ENCODE results near the gene CCR2.
"Not testable (repeated sequence)": the region's sequence is repeated elsewhere in the genome, so short reads cannot be mapped to it uniquely, and the experiment has no call there.

Gene CCR2

DNA sequence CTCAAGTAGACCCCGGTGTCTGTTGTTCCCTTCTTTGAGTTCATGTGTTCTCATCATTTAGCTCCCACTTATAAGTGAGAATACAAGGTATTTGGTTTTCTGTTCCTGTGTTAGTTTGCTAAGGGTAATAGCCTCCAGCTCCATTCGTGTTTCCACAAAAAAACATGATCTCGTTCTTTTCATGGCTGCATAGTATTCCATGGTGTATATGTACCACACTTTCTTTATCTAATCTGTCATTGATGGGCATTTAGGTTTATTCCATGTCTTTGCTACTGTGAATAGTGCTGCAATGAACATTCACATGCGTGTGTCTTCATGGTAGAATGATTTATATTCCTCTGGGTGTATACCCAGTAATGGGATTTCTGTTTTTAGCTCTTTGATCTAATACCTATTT lies 49.0 kb downstream of the CCR2 start:
- not testable (repeated sequence) for H3K79me2 ChIP-seq (ENCODE audit: control insufficient read depth, insufficient read depth, low read length, unreplicated experiment); H3K36me3 ChIP-seq (ENCODE audit: insufficient read depth, low read length); H3K27me3 ChIP-seq (ENCODE audit: insufficient read depth, low read length); H3K4me3 ChIP-seq (ENCODE audit: low read depth, low read length); H2AFZ ChIP-seq (ENCODE audit: low read length, unreplicated experiment); H3K27ac ChIP-seq (ENCODE audit: low read depth, low read length)
- H3K4me1 ChIP-seq (ENCODE audit: control insufficient read depth, insufficient read depth, low read length, unreplicated experiment), result peaks cover 38% of the 10 kb centered on the region

DNA sequence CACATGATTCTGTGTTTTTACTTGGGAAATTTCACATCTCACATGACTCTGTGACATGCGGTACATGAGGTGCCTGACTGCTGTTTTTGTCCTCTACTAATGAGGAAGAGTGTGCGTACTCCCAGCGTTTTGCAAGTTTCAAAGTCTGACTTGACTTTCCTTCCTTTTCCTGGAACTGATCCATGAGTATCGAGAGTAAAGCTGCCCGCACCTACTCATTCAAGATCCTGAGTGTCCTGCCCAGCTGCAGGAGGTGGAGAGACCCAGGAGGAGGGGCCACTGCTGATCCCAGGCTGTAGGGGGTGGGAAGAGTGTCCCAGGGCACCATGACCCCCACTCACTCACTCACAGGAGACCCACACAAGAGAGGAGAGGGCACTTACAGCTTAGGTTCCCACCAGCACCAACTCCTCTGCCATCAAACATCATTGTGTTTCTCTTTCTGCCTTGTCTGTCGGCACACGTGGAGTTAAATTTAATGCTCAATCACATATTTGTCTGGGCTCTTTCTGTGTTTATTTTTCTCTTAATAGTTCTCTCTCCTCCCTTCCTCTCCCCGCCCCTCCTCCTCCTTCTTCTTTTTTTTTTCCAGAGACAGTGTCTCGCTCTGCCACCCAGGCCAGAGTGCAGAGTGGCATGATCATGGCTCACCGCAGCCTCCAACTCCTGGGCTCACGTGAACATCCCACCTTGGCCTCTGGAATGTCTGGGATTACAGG lies 51.5 kb downstream of the CCR2 start:
- H3K27me3 ChIP-seq (ENCODE audit: insufficient read depth, low read length), result peaks cover 2% of the 10 kb centered on the region; the same call in 1 of the 2 replicates
- no peak overlapping the region for H3K4me3 ChIP-seq (ENCODE audit: low read depth, low read length)
- H3K36me3 ChIP-seq (ENCODE audit: insufficient read depth, low read length), result no peaks in the 10 kb centered on the region
- no peak overlapping the region for H2AFZ ChIP-seq (ENCODE audit: low read length, unreplicated experiment)
- H3K79me2 ChIP-seq (ENCODE audit: control insufficient read depth, insufficient read depth, low read length, unreplicated experiment), result no peaks in the 10 kb centered on the region
- H3K4me1 ChIP-seq (ENCODE audit: control insufficient read depth, insufficient read depth, low read length, unreplicated experiment), result peaks cover 31% of the 10 kb centered on the region
- no peak overlapping the region for H3K27ac ChIP-seq (ENCODE audit: low read depth, low read length)

DNA sequence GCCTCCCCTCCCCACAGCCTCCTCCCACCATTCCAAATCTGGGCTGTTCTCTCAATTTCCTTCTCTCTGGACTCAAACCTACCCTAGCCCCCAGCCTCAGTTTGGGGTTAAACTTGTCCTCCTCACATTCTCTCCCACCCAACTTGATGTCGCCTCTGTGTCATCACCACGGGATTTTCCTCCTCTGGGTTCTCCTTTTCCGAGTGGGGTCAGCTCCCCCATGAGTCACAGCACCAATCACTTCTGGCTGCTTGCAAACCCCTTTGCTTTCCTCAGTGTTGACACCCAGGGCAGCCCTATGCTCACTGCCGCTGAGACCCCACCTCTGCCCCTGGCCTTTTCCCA lies 52.5 kb downstream of the CCR2 start:
- Histone ChIP-seq H3K4me3 (ENCODE audit: low read depth, low read length) (peak overlapping the region; percentile 68; the same call in 1 of the 2 replicates), H3K4me1 (ENCODE audit: control insufficient read depth, insufficient read depth, low read length, unreplicated experiment) (peaks cover 31% of the 10 kb centered on the region), H3K36me3 (ENCODE audit: insufficient read depth, low read length) (no peaks in the 10 kb centered on the region), H3K27me3 (ENCODE audit: insufficient read depth, low read length) (peaks cover 2% of the 10 kb centered on the region; the same call in 1 of the 2 replicates), H2AFZ (ENCODE audit: low read length, unreplicated experiment) (no peak overlapping the region), H3K79me2 (ENCODE audit: control insufficient read depth, insufficient read depth, low read length, unreplicated experiment) (no peaks in the 10 kb centered on the region), H3K27ac (ENCODE audit: low read depth, low read length) (no peak overlapping the region)

DNA sequence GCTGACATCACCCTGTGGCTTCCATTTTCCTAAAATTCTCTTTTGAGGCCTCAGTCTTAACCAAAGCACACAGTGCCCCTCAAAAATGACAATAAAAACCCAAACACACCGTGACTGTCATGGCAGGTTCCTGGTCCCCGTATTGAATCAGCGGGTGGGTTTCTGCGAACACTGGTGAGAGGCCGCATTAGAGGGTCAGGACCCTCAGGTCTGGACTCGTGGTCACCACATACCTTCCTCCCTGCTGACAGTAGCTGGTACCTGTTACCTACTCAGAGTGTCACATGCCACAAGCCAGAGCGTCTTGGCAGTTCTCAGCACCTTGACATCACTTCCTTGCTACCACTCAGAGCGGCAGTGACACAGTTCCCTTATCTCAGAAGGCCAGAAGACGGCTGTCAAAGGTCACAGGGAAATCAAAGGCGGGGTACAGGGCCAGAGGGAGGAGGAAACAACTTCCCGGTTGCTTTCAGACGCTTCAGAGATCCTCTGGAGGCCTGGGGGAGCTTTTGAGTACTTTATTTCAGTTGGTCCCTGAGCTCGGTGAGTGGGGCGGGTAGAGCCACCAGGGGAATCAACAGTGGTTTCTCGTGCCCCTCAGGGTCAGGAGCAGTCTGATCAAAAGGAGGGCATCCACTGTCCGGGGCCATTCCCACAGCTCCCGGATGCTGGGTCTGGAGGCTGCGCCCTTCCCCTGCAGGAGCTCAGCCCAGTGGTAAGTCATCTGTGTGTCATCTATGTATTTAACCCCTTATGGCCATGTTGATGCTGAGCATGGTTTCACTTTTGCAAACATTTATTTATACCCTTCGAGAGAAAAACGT lies 53.1 kb downstream of the CCR2 start, which contains the start of the genes CCR5AS and CCRL2:
TSS of gene CCR5AS (minus strand) at position 279 of the 824 bp plus-strand sequence.
TSS of gene CCRL2 (plus strand) at position 472 of the 824 bp plus-strand sequence. CDS start 821 bp downstream, outside the sequence.
- Histone ChIP-seq H3K4me1 (ENCODE audit: control insufficient read depth, insufficient read depth, low read length, unreplicated experiment) (peaks cover 31% of the 10 kb centered on the region), H3K36me3 (ENCODE audit: insufficient read depth, low read length) (no peaks in the 10 kb centered on the region), H3K27ac (ENCODE audit: low read depth, low read length) (no peak within 1 kb of the TSS), H3K27me3 (ENCODE audit: insufficient read depth, low read length) (peaks cover 2% of the 10 kb centered on the region; the same call in 1 of the 2 replicates), H2AFZ (ENCODE audit: low read length, unreplicated experiment) (peak within 1 kb of the TSS; percentile 89), H3K4me3 (ENCODE audit: low read depth, low read length) (peak within 1 kb of the TSS; percentile 68), H3K79me2 (ENCODE audit: control insufficient read depth, insufficient read depth, low read length, unreplicated experiment) (no peaks in the 10 kb centered on the region)

DNA sequence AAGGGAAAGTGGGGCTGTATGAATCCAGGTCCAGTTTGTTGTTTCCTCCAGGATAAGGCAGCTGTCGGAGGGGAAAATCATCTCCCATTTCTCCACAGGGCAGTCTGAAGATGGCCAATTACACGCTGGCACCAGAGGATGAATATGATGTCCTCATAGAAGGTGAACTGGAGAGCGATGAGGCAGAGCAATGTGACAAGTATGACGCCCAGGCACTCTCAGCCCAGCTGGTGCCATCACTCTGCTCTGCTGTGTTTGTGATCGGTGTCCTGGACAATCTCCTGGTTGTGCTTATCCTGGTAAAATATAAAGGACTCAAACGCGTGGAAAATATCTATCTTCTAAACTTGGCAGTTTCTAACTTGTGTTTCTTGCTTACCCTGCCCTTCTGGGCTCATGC lies 54.1 kb downstream of the CCR2 start:
- Histone ChIP-seq H3K36me3 (ENCODE audit: insufficient read depth, low read length) (no peaks in the 10 kb centered on the region), H3K4me1 (ENCODE audit: control insufficient read depth, insufficient read depth, low read length, unreplicated experiment) (peaks cover 31% of the 10 kb centered on the region), H3K79me2 (ENCODE audit: control insufficient read depth, insufficient read depth, low read length, unreplicated experiment) (no peaks in the 10 kb centered on the region), H3K27me3 (ENCODE audit: insufficient read depth, low read length) (peaks cover 2% of the 10 kb centered on the region; the same call in 1 of the 2 replicates), H3K27ac (ENCODE audit: low read depth, low read length) (no peak overlapping the region), H3K4me3 (ENCODE audit: low read depth, low read length) (peak overlapping the region; percentile 68; the same call in 1 of the 2 replicates), H2AFZ (ENCODE audit: low read length, unreplicated experiment) (peak overlapping the region; percentile 89)

DNA sequence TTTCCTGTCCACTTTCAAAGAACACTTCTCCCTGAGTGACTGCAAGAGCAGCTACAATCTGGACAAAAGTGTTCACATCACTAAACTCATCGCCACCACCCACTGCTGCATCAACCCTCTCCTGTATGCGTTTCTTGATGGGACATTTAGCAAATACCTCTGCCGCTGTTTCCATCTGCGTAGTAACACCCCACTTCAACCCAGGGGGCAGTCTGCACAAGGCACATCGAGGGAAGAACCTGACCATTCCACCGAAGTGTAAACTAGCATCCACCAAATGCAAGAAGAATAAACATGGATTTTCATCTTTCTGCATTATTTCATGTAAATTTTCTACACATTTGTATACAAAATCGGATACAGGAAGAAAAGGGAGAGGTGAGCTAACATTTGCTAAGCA lies 54.9 kb downstream of the CCR2 start:
- Histone ChIP-seq H3K79me2 (ENCODE audit: control insufficient read depth, insufficient read depth, low read length, unreplicated experiment) (no peaks in the 10 kb centered on the region), H3K36me3 (ENCODE audit: insufficient read depth, low read length) (no peaks in the 10 kb centered on the region), H3K27me3 (ENCODE audit: insufficient read depth, low read length) (peaks cover 2% of the 10 kb centered on the region; the same call in 1 of the 2 replicates), H2AFZ (ENCODE audit: low read length, unreplicated experiment) (no peak overlapping the region), H3K4me3 (ENCODE audit: low read depth, low read length) (no peak overlapping the region), H3K4me1 (ENCODE audit: control insufficient read depth, insufficient read depth, low read length, unreplicated experiment) (peaks cover 31% of the 10 kb centered on the region), H3K27ac (ENCODE audit: low read depth, low read length) (no peak overlapping the region)

DNA sequence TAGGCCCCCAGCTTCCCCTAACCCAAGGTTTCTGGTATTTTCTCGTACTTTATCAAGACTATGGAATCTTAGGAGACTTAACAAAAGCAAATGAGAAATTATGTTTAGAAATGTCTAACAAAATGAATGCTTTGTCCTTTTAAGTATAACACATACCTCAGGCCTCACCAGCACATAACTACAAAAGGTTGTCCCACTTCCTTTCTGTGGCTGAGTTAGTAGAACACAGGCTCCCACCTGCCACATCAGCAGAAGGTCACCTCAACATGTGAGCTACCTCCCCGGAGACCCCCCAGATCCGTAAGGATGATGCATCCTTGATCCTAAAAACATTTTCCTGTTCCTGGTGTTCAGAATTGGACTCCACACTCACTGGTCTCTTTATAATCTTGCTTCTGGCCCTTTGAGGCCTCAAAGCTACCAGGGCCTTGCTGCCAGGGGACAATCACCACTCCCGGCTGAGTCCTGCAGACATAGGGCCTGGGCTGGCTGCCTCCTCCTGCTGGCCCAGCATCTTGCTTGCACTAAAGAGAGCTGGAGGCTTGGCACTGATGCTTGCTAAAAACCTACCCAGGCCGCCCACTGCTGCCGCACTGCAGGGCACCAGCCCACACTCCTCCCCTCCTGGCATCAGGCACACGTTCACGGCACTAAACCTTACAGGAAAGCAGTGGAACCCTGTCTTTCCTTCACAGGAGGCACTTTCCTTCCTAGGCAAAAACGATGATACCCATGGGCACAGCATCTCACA lies 56.0 kb downstream of the CCR2 start:
- peaks cover 31% of the 10 kb centered on the region for H3K4me1 ChIP-seq (ENCODE audit: control insufficient read depth, insufficient read depth, low read length, unreplicated experiment)
- no peaks in the 10 kb centered on the region for H3K36me3 ChIP-seq (ENCODE audit: insufficient read depth, low read length)
- H3K4me3 ChIP-seq (ENCODE audit: low read depth, low read length), result no peak overlapping the region
- H3K27me3 ChIP-seq (ENCODE audit: insufficient read depth, low read length), result no peaks in the 10 kb centered on the region
- H3K27ac ChIP-seq (ENCODE audit: low read depth, low read length), result no peak overlapping the region
- H2AFZ ChIP-seq (ENCODE audit: low read length, unreplicated experiment), result no peak overlapping the region
- H3K79me2 ChIP-seq (ENCODE audit: control insufficient read depth, insufficient read depth, low read length, unreplicated experiment), result no peaks in the 10 kb centered on the region
